ENCODE data around the gene CREG2. TPM values are rescaled to one million over a fixed set of nuclear protein-coding genes. Genes with fewer than 3 reads are reported as not detected.

Gene CREG2
- polyA plus RNA-seq, 1 of the 3 experiments (the other 2 are of a cell fraction): 1.4 TPM

- TF ChIP-seq REST (IDR thresholded peaks at IDR 0.05; ENCODE audit: low read depth, low read length): no peak
- TF ChIP-seq SMC3 (IDR thresholded peaks at IDR 0.05; ENCODE audit: low read depth, low read length): no peak
- TF ChIP-seq POLR2AphosphoS5 (IDR thresholded peaks at IDR 0.05; ENCODE audit: low read depth, low read length): no peak
- TF ChIP-seq ELF1 (IDR thresholded peaks at IDR 0.05): no peak
- no peak for TF ChIP-seq GATA2 (CRISPR knock-in tag; IDR thresholded peaks at IDR 0.05)
Observed at GRCh38 chr2:101310090-101310833, 77.0 kb downstream of the CREG2 start (continued).

- Histone ChIP-seq H4K20me1 (ENCODE audit: insufficient read depth) (peaks cover 38% of the 10 kb centered on the region), H3K27ac (ENCODE audit: low read depth in 2 of 2, low read length in 1 of 2) (peak within 1 kb of the TSS; percentile 80 to 88), H3K4me1 (ENCODE audit: control insufficient read depth in 1 of 2, insufficient read depth in 2 of 2, low read depth in 1 of 2, low read length in 1 of 2) (peaks cover 12 to 20% of the 10 kb centered on the region in 2 experiments; a peak in 3 of 4 replicates), H3K9me2 (no peaks in the 10 kb centered on the region), H3K9me3 (no peaks in the 10 kb centered on the region), H3K4me2 (peak within 1 kb of the TSS; percentile 97), H3K79me2 (ENCODE audit: insufficient read depth) (peaks cover 49% of the 10 kb centered on the region), H3K4me3 (ENCODE audit: low read depth in 2 of 2, low read length in 1 of 2) (peak within 1 kb of the TSS; percentile 88 to 92), H3K9ac (peak within 1 kb of the TSS; percentile 93), H2AFZ (ENCODE audit: low read depth) (peak within 1 kb of the TSS; percentile 99), H3F3A (replicated peaks; ENCODE audit: insufficient read depth) (peaks cover 13% of the 10 kb centered on the region), H3K27me3 (ENCODE audit: insufficient read depth) (0 out of 2 replicates have a peak, but pooled peaks cover 7% of the 10 kb centered on the region), H3K36me3 (replicated peaks in 1 of 2; ENCODE audit: control insufficient read depth in 1 of 2, insufficient read depth in 2 of 2, low read length in 1 of 2) (peaks cover 0 to 4% of the 10 kb centered on the region in 2 experiments)
- 17% methylated on average over 10 of the region's 76 CpGs for WGBS (ENCODE audit: low lambda C conversion rate)
- POLR2A ChIA-PET: interaction anchor here (1.0 kb wide), 2 partner anchors 55 to 79 kb away, joined by 3 read pairs; partner anchors contain the start of gene CREG2
- CTCF ChIA-PET: interaction anchor here (0.6 to 1.4 kb wide), 6 partner anchors 12 to 702 kb away, joined by 3 to 4 read pairs (median 3); partner anchors contain the start of gene CREG2
- DNase-seq: peak; percentile 100
- TF ChIP-seq GABPA (IDR thresholded peaks at IDR 0.05; ENCODE audit: low read depth) (no peak), MAX (IDR thresholded peaks at IDR 0.05; ENCODE audit: low read depth) (no peak; the same call in 1 of the 2 replicates), EZH2phosphoT487 (IDR thresholded peaks at IDR 0.05; ENCODE audit: borderline replicate concordance, low read depth) (no peak), NFIC (IDR thresholded peaks at IDR 0.05; ENCODE audit: borderline replicate concordance) (peak; percentile 46; the same call in 1 of the 2 replicates), YY1 (IDR thresholded peaks at IDR 0.05; ENCODE audit: low read depth) (no peak), POLR2AphosphoS5 (IDR thresholded peaks at IDR 0.05; ENCODE audit: low read depth, low read length) (peak; percentile 88), FOXM1 (IDR thresholded peaks at IDR 0.05; ENCODE audit: low read depth) (no peak), MXI1 (IDR thresholded peaks at IDR 0.05; ENCODE audit: low read depth, low read length) (no peak; the same call in 1 of the 2 replicates), RXRA (IDR thresholded peaks at IDR 0.05; ENCODE audit: borderline replicate concordance, low read depth) (no peak), USF2 (IDR thresholded peaks at IDR 0.05; ENCODE audit: borderline replicate concordance, low read depth, low read length) (no peak), RAD21 (IDR thresholded peaks at IDR 0.05; ENCODE audit: low read length) (no peak), MEF2A (IDR thresholded peaks at IDR 0.05; ENCODE audit: borderline replicate concordance, low read depth) (no peak), IRF3 (IDR thresholded peaks at IDR 0.05; ENCODE audit: low read depth, low read length) (no peak), CHD2 (IDR thresholded peaks at IDR 0.05; ENCODE audit: low read length, partially characterized antibody) (peak; percentile 43), REST (IDR thresholded peaks at IDR 0.05; ENCODE audit: low read depth, low read length) (no peak), FOSL2 (IDR thresholded peaks at IDR 0.05; ENCODE audit: borderline replicate concordance, low read depth) (no peak)
Observed at GRCh38 chr2:101308432-101309210, 78.7 kb downstream of the CREG2 start, which contains the start of gene RNF149. Gene RNF149, minus strand, starts transcription at chr2:101308701. Its CDS starts 113 bp downstream, at chr2:101308588.
